Sigmoid colon (tissue), 7 donors: ENCODE measurements around the gene PGLYRP4. TPM values are rescaled to one million over a fixed set of nuclear protein-coding genes. Genes with fewer than 3 reads are reported as not detected.
"Not testable (repeated sequence)": the region's sequence is repeated elsewhere in the genome, so short reads cannot be mapped to it uniquely, and the experiment has no call there.

Experiments used
- DNase-seq: peaks from one replicate; pipeline ENCODE4 v3.0.0-alpha.2; 2019
- H3K27ac ChIP-seq, 4 donors: fragments of 200-600 bp; sonication (generic); one replicate each; pipeline ENCODE4 v1.5.1; 2016 to 2019; ENCODE audit warnings: mild to moderate bottlenecking in 1 of 4
- H3K27me3 ChIP-seq, 3 donors: fragments of 200-600 bp; sonication (generic); one replicate each; pipeline ENCODE4 v1.5.1; 2019; ENCODE audit warnings: mild to moderate bottlenecking in 1 of 3
- H3K36me3 ChIP-seq, 4 donors: fragments of 200-600 bp; sonication (generic); one replicate each; pipeline ENCODE4 v1.5.1; 2016 to 2019
- H3K4me1 ChIP-seq, 4 donors: fragments of 200-600 bp; sonication (generic); one replicate each; pipeline ENCODE4 v1.5.1; 2017 to 2019
- H3K4me3 ChIP-seq, 4 donors: fragments of 200-600 bp; sonication (generic); one replicate each; pipeline ENCODE4 v1.5.1; 2017 to 2019; ENCODE audit warnings: mild to moderate bottlenecking in 2 of 4, moderate library complexity in 1 of 4
- H3K9me3 ChIP-seq, 4 donors: fragments of 200-600 bp in 3 of 4; sonication (generic) in 3 of 4; one replicate each; pipeline versions ENCODE4 v1.5.1 to v1.6.1; 2013 to 2019
- CTCF ChIP-seq, 4 experiments: fragments of 450-650 bp in 3 of 4; fragments of 200-600 bp in 1 of 4; IDR thresholded peaks; one replicate each; pipeline ENCODE4 v1.5.1; 2016 to 2019; ENCODE audit warnings: antibody characterized with exemption in 4 of 4, mild to moderate bottlenecking in 3 of 4, moderate library complexity in 2 of 4
- EP300 ChIP-seq, 4 donors: sonication (generic); formaldehyde crosslinking; IDR thresholded peaks; one replicate each; pipeline ENCODE4 v1.6.1; 2017; ENCODE audit warnings: antibody characterized with exemption in 4 of 4
- POLR2A ChIP-seq, 2 donors: fragments of 450-650 bp; IDR thresholded peaks; one replicate each; pipeline ENCODE4 v1.6.1; 2016; ENCODE audit warnings: antibody characterized with exemption in 2 of 2, mild to moderate bottlenecking in 2 of 2, moderate library complexity in 2 of 2
- POLR2AphosphoS5 ChIP-seq, 4 donors: sonication (generic); formaldehyde crosslinking; IDR thresholded peaks; one replicate each; pipeline ENCODE4 v1.6.1; 2017; ENCODE audit warnings: antibody characterized with exemption in 4 of 4
- WGBS, 2 donors: extraction: QIAGEN DNeasy Blood & Tissue Kit; methylation state at CpG; one replicate each; pipeline ENCODE4 v1.1.7; 2013; 5-methylcytosine and 5-hydroxymethylcytosine counted together
- intact Hi-C: fragments of 100-400 bp; cut with DNase I; formaldehyde crosslinking; loops from one replicate; pipeline ENCODE4 v1.15.1; 2023
- polyA plus RNA-seq, 3 donors: library from polyadenylated mRNA; stranded (reverse); fragments of 200-250 nt; gene quantifications; one replicate each; pipeline ENCODE4 v1.2.3, GENCODE V29; 2013
- total RNA-seq, 4 donors: library from RNA; depleted of rRNA; stranded (reverse); fragments of >200 nt; gene quantifications; one replicate each; pipeline ENCODE4 v1.1.0, GENCODE V29; 2016
- donor health status: healthy with polysubstance abuse.
- donor health status: Bipolar disorder and iron deficiency.
- donor health status: healthy.

Gene PGLYRP4
- total and polyA plus RNA-seq, 7 donors: 1.1 TPM; not detected in 6

- no peak for DNase-seq
- peaks cover 0 to 5% (median 0%) of the 10 kb centered on the region in 3 donors for H3K27me3 ChIP-seq
- TF ChIP-seq CTCF (IDR thresholded peaks at IDR 0.05) (no peak), POLR2AphosphoS5 (IDR thresholded peaks at IDR 0.05) (no peak), POLR2A (IDR thresholded peaks at IDR 0.05) (no peak), EP300 (IDR thresholded peaks at IDR 0.05) (no peak)
- H3K27ac ChIP-seq: no peak overlapping the region
- H3K9me3 ChIP-seq: peaks cover 0 to 11% (median 5%) of the 10 kb centered on the region in 4 donors
- no peaks in the 10 kb centered on the region for H3K4me1 ChIP-seq
- H3K36me3 ChIP-seq: no peaks in the 10 kb centered on the region
- intact Hi-C loops: no loop called here
- no peak overlapping the region for H3K4me3 ChIP-seq
Measured at GRCh38 chr1:153324912-153325311, 23.7 kb downstream of the PGLYRP4 start.

GRCh38 chr1:153322568-153322967 is 26.1 kb downstream of the PGLYRP4 start:
- no peak for DNase-seq
- WGBS, 2 donors: 0 to 42% methylated on average over 1 of the region's 1 CpG
- no peaks in the 10 kb centered on the region for H3K36me3 ChIP-seq
- peaks cover 0 to 7% (median 0%) of the 10 kb centered on the region in 3 donors for H3K27me3 ChIP-seq
- intact Hi-C loops: no loop called here
- no peak overlapping the region for H3K27ac ChIP-seq
- H3K4me1 ChIP-seq: no peaks in the 10 kb centered on the region
- peaks cover 0 to 10% (median 5%) of the 10 kb centered on the region in 4 donors for H3K9me3 ChIP-seq
- H3K4me3 ChIP-seq: no peak overlapping the region
- TF ChIP-seq CTCF (IDR thresholded peaks at IDR 0.05) (no peak), POLR2A (IDR thresholded peaks at IDR 0.05) (no peak), POLR2AphosphoS5 (IDR thresholded peaks at IDR 0.05) (no peak), EP300 (IDR thresholded peaks at IDR 0.05) (no peak)

GRCh38 chr1:153318145-153318544 is 30.5 kb downstream of the PGLYRP4 start:
- intact Hi-C loops, H3K36me3 ChIP-seq: not testable (repeated sequence)

GRCh38 chr1:153316013-153316412 is 32.6 kb downstream of the PGLYRP4 start:
- DNase-seq, H3K4me1 ChIP-seq, H3K9me3 ChIP-seq, H3K4me3 ChIP-seq, H3K27ac ChIP-seq, H3K27me3 ChIP-seq, H3K36me3 ChIP-seq, intact Hi-C loops: not testable (repeated sequence)

More at GRCh38 chr1:153318145-153318544, 30.5 kb downstream of the PGLYRP4 start:
- H3K4me3 ChIP-seq, H3K27ac ChIP-seq, DNase-seq, H3K27me3 ChIP-seq, H3K9me3 ChIP-seq, H3K4me1 ChIP-seq: not testable (repeated sequence)
- WGBS, 2 donors: 87 to 92% methylated on average over 7 of the region's 7 CpGs

GRCh38 chr1:153314388-153314787 is 34.3 kb downstream of the PGLYRP4 start:
- H3K27ac ChIP-seq, H3K4me3 ChIP-seq, H3K4me1 ChIP-seq, DNase-seq, H3K9me3 ChIP-seq, intact Hi-C loops, H3K36me3 ChIP-seq, H3K27me3 ChIP-seq: not testable (repeated sequence)

- Histone ChIP-seq H3K36me3 (no peaks in the 10 kb centered on the region), H3K9me3 (no peaks in the 10 kb centered on the region), H3K27me3 (no peaks in the 10 kb centered on the region), H3K4me3 (no peak overlapping the region), H3K4me1 (no peaks in the 10 kb centered on the region), H3K27ac (no peak overlapping the region)
- TF ChIP-seq EP300 (IDR thresholded peaks at IDR 0.05): no peak
- no peak for TF ChIP-seq POLR2AphosphoS5 (IDR thresholded peaks at IDR 0.05)
- no peak for TF ChIP-seq CTCF (IDR thresholded peaks at IDR 0.05)
- TF ChIP-seq POLR2A (IDR thresholded peaks at IDR 0.05): no peak
- DNase-seq: no peak
- intact Hi-C loops: no loop called here
- WGBS, 2 donors: 92 to 95% methylated on average over 2 of the region's 2 CpGs
Measured at GRCh38 chr1:153313288-153313687, 35.4 kb downstream of the PGLYRP4 start.
